GM18505 (cell line): Measurements from ENCODE around the gene KRT80.

Source experiments
- ATAC-seq: cut with Tn5 transposase; IDR thresholded peaks from one replicate; pipeline ENCODE4 v1.9.1; 2021; ENCODE audit not compliant: unreplicated experiment
- POLR2A ChIP-seq: IDR thresholded peaks from 4 replicates; pipeline ENCODE4 v1.6.1; 2011; ENCODE audit warnings: borderline replicate concordance; ENCODE audit not compliant: insufficient read depth, insufficient read length; ENCODE audit errors: extremely low read depth

KRT80 gene

GRCh38 chr12:52179396-52179973 lies 12.3 kb downstream of the KRT80 start:
- no peak for ATAC-seq
- no peak for TF ChIP-seq POLR2A

- no peak for TF ChIP-seq POLR2A
- ATAC-seq: no peak
Observed at GRCh38 chr12:52178984-52179383, 12.8 kb downstream of the KRT80 start.

- ATAC-seq: no peak
- TF ChIP-seq POLR2A: no peak
Observed at GRCh38 chr12:52178443-52178842, 13.4 kb downstream of the KRT80 start.

GRCh38 chr12:52175371-52176350 lies 16.2 kb downstream of the KRT80 start:
- no peak for ATAC-seq
- no peak for TF ChIP-seq POLR2A

- TF ChIP-seq POLR2A: no peak
- ATAC-seq: no peak
Observed at GRCh38 chr12:52173526-52173925, 18.3 kb downstream of the KRT80 start.

- no peak for ATAC-seq
- no peak for TF ChIP-seq POLR2A
Observed at GRCh38 chr12:52172956-52173355, 18.9 kb downstream of the KRT80 start.

GRCh38 chr12:52171950-52172512 lies 19.8 kb downstream of the KRT80 start:
- ATAC-seq: no peak

GRCh38 chr12:52170827-52171226 lies 21.0 kb downstream of the KRT80 start:
- ATAC-seq: no peak

More at GRCh38 chr12:52171950-52172512, 19.8 kb downstream of the KRT80 start:
- no peak for TF ChIP-seq POLR2A

GRCh38 chr12:52169886-52170285 lies 21.9 kb downstream of the KRT80 start:
- TF ChIP-seq POLR2A: no peak
- ATAC-seq: no peak

More at GRCh38 chr12:52170827-52171226, 21.0 kb downstream of the KRT80 start:
- no peak for TF ChIP-seq POLR2A

GRCh38 chr12:52168019-52168717 lies 23.6 kb downstream of the KRT80 start:
- no peak for TF ChIP-seq POLR2A
- no peak for ATAC-seq

- no peak for ATAC-seq
- no peak for TF ChIP-seq POLR2A
Observed at GRCh38 chr12:52167526-52167925, 24.3 kb downstream of the KRT80 start.

GRCh38 chr12:52166672-52167071 lies 25.1 kb downstream of the KRT80 start:
- ATAC-seq: no peak
- TF ChIP-seq POLR2A: no peak
